Measurements from ENCODE around the gene RNF217. TPM values are rescaled to one million over a fixed set of nuclear protein-coding genes. Genes with fewer than 3 reads are reported as not detected.
"Not testable (repeated sequence)": the region's sequence is repeated elsewhere in the genome, so short reads cannot be mapped to it uniquely, and the experiment has no call there.

RNF217 gene
- total RNA-seq, 1 donor from 2014 or later = 20.5 TPM

DNA sequence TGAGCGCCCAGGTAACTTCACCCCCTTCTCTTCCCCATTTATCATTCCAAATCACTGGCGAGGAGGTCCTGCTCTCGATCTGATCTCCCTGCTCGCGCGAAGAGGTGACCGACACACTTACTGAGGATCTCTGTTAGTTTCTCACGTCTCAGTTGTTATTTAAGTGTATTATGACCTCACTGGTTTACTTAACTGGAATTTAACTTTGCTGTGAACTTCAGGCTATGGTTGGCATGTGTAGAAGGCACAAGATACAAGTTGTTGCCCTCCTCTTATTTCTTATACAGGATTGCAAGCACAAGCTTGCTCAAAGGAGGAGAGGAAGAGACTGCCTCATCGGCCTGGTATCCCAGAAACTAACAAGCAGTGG, 1.2 kb downstream of the RNF217 start:
- no peak for DNase-seq (ENCODE audit: low read depth, low spot score)

DNA sequence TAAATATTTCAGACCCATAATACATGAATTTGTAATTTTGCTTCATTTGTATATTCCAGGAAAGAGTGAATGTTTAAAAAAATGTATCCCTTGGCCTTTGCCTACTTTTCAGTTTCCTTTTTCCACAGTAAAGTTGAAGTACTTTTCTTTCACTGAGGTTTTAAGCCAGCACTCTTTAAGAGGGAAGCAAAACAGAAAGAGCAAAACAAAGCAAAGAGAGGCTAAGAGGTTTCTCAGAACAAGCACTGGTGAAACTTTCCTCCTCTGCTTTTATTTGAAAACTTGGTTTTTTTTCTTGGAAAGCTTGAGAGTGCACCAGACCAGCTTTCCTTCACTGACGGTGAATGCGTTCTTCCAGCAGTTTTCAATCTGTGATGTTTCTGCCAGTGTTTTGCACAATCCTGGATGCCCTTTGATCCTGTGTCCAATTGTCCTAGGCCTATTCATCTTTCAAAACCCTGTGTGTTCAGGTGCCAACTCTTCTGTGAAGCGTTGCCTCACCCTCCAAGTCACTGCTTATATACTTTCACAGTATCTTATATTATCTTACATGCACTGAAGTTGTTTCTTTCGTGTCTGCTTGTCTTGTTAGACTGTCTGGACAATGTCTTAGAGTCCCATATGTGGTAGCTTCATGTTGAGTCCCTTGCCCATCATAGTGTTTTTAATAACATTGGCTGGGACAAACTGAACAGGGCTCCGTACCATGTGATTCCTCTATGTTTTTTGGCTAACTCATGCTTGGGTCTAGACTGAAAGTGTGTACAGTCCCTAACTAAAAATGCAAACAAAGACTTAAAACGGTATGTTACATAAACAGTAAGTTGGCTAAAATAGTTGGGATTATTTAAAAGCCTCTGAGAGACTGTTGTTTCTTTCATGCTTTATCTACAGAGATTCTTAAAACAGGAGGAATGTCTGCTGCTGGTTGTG, 1.9 kb downstream of the RNF217 start:
- no peak for DNase-seq (ENCODE audit: low read depth, low spot score)

DNA sequence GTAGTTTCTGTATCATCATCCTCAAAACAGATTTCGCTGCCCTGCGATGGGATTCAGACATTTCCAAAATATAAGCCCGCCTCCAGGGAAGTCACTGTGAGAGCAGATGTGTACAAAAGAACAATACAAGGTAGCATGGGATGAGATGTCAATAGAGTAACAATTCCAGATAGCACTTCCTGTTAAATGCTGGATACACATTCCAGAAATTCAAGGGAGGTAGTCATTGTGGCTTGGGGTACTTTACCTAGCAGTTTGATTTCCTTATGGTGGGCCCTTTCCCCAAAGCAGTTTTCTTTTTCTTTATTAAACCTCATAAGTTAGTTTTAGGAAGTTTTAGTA, 2.5 kb downstream of the RNF217 start:
- DNase-seq (ENCODE audit: low read depth, low spot score) = no peak

DNA sequence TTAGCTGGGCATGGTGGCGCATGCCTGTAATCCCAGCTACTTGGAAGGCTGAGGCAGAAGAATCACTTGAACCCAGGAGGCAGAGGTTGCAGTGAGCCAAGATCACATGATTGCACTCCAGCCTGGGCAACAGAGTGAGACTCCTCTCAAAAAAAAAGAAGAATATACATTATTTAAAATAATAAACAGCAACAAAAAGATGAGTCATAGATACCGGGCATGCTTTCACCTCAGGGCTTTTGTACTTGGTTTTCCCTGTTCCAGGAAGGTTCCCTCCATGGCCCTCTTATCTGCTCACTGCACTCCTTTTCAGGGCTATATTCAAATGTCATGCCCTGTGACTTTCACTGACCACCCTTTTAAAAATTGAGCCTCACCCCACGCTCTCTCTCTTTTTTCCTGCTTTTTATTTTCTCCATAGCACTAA, 3.2 kb downstream of the RNF217 start:
- not testable (repeated sequence) for DNase-seq (ENCODE audit: low read depth, low spot score)

DNA sequence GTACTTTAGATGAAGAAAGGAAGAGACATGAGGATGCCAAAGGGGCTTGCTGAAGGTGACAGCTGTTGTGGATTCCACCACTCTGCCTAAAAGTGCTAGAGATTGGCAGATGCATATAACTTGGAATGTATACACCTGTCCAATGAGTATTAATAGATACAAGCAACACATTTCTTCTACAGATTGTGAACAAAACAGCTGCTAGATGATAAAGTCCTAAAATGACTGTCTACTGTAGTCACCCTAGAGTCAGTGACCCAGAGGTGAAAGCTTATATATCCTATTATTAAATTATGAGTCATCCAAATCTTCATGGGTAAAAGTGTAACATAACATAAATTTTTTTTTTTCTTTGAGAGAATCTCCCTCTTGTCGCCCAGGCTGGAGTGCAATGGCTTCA, 5.2 kb downstream of the RNF217 start:
- DNase-seq (ENCODE audit: low read depth, low spot score) = no peak

DNA sequence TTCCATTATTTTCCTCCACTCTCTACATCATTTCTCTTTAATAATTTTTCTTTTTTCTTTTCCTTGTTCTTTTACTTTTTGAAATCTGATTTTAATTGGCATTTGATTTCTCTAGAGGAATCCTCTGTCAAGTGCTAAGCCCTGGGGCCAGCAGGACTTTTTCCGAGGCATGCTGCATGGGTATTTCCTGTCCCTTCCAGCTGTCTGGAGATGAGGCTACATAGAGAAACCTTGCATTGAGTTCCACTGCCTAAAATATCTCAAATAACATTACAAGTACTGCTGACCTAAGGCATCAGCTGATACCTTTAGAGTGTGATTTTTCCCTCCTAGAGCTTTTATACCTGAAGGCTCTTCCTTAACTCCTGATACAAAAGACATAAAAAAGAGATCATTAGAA, 6.2 kb downstream of the RNF217 start:
- no peak for DNase-seq (ENCODE audit: low read depth, low spot score)

DNA sequence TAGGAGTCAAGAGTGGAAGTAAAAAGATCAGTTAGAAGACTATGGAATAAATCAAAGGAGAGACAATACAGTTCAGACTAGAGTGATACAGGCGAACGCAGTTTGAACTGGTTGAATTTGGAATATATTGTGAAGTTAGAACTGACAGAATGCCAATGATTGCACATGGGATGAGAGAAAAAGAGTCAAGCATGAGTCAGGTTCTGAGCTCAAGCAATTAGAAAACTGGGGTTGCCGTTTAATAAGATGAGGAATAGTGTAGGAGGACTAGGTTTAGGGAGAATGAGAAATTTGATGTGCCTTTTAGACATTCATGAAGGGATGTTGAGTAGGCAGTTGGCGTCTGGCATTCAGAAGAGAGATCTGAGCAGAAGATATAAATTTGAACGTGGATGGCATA, 8.0 kb downstream of the RNF217 start:
- DNase-seq (ENCODE audit: low read depth, low spot score) = no peak

DNA sequence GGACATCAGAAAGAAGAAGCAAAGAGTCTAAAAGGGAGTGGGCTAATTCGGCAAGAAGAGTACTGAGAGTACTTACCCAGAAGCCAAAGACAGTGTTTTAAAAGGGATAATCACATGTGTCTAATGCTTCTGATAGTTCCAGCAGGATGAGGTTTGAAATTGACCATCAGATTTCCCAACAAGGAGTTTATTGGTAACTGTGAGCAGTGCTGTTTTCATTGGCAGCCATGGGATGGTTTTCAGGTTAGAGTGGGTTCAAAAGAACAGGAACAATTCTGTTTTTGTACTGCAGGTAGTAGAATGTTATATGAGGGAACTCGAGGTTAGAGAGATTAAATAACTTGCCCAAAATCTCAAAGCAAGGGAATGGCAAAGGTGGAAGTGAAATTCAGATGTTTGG, 8.5 kb downstream of the RNF217 start:
- no peak for DNase-seq (ENCODE audit: low read depth, low spot score)

DNA sequence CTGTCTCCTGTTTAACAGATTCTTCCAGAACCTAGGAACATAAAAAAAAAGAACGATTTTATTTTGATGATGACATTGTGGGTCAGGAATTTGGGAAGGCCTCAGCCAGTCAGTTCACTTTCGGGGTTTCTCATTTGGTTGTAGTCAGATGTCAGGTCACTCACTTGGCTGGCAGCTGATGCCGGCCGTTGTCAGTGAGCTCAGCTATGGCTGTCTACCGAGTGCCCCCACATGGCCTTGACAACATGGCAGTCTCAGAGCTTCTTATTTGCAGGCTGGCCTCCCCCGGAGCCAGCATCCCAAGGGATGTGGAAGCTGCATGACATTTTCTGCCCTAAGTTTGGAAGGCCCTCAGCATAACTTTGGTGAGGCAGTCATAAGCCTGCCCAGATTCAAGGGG, 11.5 kb downstream of the RNF217 start:
- no peak for DNase-seq (ENCODE audit: low read depth, low spot score)

DNA sequence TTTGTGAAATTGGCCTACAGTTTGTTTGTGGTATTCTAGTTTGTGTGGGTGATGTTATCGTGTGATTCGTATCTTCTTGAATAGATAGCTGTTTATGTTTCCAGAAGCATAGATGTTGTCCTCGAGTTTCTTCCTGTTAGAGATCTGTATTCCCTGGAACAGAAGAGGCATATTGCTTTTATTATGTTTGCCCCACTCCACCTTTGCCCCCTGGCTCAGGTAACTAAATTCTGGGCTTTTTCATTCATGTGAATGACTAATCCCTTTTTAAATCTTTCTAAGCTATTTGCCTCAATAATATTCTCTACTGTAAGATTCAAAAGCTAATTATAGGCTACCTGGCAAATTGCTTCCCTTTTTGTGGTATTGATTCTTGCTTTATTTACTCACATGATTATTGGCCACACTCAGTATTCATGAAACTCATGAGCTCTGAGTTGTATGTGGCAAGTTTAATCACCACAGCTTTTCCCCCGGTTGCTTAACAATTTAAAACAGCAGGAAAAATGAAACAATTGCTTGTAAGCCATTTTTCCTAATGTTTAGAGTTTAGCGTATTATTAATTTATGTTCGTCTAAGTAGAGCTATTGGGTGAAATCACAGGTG, 12.6 kb downstream of the RNF217 start:
- DNase-seq (ENCODE audit: low read depth, low spot score) = no peak

DNA sequence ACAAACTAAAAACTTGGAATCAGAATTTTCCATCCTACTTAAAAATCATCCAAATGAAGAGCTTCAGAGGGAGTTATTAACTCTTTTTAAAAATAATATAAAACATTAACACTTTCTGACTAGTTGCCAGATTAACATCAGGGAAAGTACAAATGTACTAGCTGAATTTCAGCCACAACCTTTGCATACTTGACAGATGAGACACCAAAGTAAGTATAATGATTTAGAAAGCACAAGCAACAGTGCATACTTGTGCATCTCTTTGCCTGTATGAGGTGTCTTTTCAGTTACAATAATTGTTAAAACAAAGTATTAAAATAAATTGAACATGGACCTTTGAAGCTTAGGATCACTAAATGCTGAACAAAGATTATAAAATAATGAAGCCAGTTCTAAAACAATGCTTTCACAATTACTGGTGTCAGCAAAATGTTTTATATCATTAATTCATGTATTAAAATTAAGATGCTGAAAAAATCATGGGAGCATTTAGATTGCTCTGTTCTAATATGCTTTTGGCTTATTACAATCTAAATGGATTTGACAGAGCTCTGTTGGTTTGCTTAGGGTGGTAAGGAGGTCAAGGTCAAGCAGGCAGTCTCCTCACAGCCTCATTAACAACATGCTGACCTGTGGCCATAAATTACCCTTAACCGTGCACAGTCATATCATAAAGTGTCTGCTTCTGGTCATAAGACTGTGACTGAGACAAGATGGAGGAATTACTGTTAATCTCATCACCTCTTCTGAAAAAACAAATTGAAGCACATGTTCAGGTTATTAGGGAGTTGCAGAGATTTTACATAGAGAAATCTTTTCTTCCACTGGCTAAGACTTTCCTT, 15.1 kb downstream of the RNF217 start:
- no peak for DNase-seq (ENCODE audit: low read depth, low spot score)

DNA sequence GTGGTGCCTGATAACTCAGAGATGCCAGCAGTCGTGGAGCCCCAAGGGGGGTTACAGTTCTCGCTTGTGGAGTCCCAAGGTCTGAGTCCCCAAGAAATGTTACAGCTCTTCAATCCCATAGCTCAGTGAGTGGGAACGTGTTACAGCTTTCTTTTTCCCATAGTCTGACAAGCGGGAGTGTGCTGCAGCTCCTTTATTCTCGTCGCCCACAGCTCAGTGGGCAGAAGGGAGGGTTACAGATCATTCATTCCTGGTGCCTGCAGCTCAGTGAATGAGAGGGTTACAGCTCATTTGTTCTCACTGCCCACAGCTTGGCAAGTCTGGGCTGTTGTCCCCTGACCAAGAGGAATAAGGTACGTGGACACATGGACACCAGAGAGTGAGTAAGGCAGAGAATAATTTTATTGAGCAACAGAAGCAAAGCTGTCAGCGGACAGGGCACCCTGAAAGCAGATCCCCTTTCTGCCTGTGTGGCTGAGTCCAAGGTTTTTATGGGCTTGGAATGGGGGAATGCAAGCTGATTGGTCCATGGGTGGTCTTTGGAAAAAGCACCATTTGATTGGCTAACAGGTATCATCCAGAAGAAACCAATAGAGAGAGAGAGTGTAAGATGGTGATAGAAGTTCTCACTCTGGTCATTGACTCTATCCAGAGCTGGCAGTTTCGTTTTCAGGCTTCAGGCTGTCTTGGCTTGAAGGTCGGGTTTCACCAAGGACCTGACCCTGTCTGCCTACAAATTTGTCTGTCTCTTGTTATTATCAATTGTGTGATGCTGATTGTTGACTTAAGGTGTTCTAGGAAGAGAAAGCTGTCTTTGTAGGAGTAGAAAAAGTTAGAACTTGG, 16.4 kb downstream of the RNF217 start:
- DNase-seq (ENCODE audit: low read depth, low spot score) = no peak

DNA sequence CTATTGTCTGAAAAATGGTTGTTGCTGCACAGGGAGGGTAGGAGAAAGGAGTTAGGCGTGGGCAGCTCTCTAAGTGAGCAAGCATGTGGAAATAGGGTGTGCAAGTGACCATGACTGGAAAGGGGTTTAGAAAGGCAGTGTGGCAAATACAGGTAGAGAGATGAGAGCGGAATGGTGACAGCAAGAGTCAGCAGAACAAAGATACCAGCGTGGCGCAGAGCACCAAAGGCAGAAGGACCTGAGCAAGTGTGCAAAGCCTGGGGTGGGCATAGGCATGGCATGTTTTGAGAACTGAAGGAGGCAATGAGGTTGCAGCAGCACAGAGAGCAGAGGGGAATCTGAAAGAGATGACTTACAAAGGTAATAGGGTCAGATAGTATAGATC, 17.0 kb downstream of the RNF217 start:
- DNase-seq (ENCODE audit: low read depth, low spot score) = no peak

DNA sequence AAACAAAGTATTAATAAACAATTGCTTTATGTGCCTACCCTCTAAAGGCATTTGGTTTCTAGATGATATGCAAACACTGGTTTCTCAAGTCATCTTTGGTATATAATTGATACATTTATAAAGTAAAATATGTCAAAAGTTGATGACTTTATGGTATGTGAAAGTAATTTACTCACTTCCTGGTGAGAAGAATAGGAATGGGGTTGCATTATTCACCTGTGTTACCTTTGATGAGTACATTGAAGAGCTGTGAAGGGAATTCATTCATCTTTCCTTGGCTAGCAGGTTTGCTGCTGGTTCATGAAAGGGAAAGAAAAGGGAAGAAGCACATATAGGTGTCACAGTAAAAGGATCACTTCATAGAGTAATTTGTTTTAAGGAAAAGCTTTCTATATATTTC, 20.4 kb downstream of the RNF217 start:
- no peak for DNase-seq (ENCODE audit: low read depth, low spot score)

DNA sequence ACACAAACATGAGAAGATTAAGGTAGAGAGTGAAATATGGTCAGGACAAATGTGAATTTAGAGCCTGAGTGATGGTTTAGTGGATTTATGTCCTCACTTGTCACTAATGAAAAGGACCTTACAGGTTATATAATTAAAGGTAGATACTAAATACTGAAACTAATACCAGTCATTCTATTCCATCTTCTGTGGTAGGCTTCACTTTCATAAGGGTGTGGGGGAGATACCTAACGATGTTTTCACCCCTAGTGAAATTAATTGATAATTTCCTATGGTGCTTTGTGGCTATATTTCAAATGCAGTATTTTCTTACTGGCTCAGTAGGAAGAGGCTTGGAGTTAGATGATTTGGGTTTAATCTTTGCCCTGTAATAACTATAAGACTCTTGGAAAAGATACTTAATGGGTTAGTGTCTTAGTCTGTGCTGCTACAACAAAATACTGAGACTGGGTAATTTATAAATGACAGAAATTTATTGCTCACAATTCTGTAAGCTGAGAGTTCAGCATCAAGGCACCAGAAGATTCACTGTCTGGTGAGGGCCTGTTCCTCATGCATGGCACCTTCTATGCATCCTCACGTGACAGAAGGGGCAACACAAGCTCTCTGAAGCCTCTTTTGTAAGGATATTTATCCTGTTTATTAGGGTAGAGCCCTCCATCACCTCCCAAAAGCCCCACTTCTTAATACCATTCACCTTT, 21.3 kb downstream of the RNF217 start:
- no peak for DNase-seq (ENCODE audit: low read depth, low spot score)

DNA sequence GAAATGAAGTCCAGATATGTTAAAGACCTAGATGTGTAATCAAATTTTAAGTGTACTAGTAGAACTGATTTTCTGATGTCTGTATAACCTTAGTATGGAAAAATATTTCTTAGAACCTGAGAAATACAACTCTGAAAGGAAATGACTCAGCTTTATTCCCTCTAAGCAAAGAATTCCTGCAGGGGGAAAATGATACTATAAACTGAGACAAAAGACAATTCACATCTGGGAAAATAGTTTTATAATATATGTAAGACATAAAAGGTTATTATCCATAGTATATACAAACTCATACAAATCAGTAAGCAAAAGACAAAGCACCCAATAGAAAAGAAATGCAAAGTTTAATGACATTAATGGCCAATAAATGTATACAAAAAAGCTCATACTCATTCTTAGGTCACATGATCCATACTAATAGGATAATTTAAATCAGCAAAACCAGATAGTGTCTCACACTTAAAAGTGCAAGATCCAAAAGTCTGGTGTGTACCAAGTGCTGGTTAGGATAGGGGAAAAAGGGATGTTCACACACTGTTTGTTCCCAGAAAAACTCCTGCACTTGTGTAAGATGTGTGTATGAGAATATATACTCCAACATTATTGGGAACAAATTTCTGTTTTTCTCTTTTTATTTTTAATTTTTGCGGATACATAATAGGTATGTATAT, 22.6 kb downstream of the RNF217 start:
- DNase-seq (ENCODE audit: low read depth, low spot score) = no peak

DNA sequence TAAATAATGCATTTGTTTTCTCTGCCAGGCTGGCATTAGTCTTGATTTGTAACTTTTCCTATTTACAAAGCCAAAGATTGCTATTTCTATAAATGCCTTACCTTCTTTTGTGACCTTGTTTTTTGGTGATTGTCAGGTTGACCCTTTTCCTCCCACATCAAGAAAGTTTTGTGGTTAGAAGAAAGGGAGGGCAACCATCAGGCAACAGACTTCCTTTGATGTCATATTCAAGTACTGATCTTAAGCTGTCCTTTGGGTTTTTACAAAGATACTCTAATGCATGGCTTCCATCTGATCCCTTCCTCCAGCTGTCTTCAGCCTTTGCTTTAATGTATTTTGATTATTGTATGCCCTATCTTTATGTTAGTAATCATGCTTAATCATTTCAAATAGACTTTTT, 23.9 kb downstream of the RNF217 start:
- no peak for DNase-seq (ENCODE audit: low read depth, low spot score)

DNA sequence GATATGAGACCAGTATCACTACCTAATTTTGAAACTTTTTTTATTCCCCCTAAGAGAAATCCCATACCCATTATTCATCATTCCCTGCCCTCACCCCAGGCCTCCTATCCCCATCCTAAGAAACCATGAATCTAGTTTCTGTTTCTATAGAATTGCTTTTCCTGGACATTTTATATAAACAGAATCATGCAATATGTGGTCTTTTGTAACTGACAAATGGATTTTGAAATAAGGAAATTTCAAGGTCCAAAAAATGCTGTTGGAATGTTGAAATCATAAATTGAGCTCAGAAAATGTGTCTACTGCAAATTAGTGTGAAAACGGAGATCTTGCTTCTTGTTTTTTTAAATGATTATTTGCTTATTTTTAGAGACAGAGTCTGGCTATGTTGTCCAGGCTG, 25.1 kb downstream of the RNF217 start:
- DNase-seq (ENCODE audit: low read depth, low spot score) = no peak

DNA sequence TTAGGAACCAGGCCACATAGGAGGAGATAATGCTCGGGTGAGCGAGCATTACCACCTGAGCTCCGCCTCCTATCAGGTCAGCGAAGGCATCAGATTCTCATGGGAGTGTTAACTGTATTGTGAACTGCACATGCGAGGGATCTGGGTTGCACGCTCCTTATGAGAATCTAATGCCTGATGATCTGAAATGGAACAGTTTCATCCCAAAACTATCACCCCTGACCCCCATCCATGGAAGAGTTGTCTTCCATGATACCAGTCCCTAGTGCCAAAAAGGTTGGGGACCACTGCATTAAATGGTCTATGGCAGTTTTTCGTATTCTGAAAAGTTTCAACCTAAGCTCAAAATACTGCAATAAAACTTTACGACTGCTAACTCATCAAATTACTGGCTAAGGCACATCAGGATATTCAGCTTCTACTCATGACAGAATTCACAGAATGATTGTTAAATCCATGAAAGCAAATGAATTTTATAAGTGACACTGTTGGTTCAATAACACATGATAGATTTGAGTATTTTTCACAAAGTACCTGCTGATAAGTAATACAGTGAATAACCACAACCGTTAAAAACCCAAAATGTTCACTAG, 25.9 kb downstream of the RNF217 start:
- no peak for DNase-seq (ENCODE audit: low read depth, low spot score)
